GM18861 (cell line): ENCODE data around the gene CARS2.
A peak's percentile ranks its signal among the peaks of the same experiment; 100 is the strongest.

Experiments used
- ATAC-seq: cut with Tn5 transposase; IDR thresholded peaks from one replicate; pipeline ENCODE4 v1.9.1; 2021; ENCODE audit not compliant: unreplicated experiment

The CARS2 gene

DNA sequence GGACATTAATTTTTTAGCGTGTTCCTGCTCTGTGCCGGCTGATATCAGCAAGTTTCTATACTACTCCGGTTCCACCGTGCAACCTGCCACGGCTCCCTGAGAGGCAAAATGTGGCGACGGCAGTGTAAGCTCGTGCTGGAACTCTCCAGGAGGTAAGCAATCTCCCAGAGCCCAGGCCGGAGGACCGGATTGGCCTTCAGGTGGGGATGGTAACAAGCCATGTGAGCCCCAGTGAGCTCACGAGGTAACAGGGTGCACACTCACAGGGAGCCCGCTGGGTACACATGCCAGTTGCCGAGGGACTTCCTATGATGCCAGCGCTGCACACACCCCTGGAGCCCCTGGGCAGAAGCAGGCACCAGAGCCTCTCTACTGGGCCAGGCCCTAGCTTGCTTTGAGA, 52.1 kb downstream of the CARS2 start:
- ATAC-seq: no peak

DNA sequence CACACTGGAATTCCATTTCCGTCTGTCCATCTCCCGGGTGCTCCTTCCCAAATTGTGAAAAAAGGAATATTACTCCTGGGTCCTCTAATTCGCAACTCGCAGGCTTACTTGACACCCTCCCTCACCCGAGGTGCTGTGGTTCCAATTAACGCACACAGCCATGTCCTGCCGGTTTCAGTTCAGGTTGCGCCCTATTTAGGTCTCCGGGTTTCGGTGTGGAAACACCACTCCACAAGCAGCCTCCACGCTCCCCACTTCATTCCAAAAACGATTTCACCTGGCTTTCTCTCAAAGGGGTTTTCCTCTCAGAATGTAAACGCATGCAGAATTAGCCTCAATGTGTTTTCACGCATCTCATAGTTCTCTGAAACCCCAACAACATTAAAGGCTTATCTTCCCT, 52.6 kb downstream of the CARS2 start:
- no peak for ATAC-seq

DNA sequence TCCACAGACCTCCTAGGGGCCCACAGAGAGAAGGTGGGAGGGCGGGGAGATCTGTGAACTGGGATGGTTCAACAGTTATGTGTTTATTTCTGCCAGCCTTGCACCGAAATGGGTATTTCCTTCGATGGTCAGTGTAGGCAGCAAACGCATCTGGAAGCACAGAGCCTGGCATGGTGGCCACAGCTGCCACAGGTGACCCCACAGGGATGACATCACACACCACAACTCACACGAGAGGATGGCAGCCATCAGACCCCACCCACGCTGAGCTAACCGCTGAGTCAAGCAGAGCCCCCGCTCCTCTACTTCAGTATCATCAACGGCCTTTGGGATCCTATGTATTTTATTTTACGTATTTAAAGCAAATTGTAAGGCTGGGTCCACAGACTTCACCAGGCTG, 53.2 kb downstream of the CARS2 start:
- ATAC-seq: no peak

DNA sequence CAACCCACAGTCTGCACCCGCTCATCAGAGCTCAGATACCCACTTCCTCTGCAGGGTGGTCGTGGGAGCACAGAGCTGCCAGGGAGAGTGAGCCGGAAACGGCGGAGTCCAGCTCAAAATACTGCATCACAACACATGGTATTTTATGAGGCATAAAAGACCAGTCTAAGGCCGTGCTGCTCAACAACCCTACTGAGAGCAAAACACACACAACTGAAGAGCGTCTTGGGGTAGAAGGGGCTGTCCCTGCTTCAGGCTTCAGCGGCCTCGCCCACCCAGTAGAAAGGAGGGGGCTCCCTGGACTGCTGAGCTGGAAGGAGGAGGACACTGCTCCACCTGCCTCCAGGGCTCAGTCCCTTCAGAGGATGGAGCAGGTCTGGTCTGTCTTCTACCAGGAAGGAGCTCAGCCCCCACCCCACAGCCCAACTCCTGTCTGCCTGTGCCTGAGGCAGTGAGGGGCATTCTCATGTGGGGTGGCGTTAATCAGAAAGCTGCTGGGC, 53.6 kb downstream of the CARS2 start:
- no peak for ATAC-seq

DNA sequence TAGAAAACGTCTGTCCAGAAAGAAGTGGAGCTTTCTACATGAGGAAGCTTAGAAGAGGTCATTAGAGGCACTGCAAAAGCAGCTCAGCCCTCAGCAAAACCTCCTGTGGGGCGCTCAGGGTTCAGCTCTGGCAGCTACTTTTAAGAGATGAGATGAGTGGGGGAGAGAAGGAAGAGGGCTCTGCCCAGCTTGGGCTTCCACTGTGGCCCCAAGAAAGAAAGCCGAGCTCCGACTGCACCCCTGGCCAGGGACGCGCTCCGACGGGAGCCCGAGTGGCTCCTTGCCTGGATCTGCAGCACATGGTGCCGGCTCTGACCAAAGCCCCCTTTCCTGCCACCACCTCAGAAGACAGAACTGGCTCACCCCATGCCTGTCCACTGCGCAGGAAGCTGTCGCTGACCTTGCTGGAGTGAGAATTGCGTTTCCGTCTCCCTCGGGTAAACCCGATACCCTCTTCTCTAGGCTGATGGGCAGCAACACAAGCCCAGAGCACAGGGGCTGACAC, 54.1 kb downstream of the CARS2 start:
- no peak for ATAC-seq

DNA sequence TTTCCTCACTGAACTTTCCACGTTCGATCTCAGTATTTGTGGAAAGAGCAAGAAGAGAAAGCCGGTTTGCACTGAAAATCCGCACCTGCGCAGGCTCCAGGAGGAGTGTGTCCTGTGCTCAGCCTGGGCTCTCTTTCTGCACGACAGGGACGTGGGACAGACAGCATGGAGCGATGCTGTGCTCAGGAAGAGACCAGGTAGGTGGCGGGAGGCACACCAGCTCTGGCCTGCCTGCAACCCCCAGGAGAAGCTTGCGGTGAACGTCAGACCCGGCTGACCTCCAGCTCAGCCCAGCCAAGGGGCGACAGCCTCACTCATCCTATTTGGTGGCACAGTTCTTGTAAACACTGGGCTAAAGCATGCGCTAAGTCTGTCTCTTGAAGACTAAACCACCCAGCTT, 54.6 kb downstream of the CARS2 start:
- no peak for ATAC-seq

DNA sequence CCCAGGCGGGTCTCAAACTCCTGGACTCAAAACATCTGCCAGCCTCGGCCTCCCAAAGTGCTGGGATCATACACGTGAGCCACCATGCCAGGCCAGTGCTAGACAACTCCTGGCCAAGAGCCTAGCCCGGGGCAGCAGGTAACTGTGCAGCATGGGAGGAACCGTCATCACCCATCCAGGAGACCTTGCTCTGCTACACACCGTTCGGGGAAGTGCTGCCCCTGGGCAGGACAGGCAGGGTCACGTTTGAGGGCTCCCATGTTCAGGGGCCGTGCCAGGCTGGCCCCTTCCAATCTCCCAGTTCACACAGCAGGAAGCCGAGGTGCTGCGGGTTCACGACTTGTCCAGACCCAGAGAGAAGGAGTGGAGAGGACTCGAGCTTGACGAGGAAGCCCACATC, 55.5 kb downstream of the CARS2 start:
- no peak for ATAC-seq

DNA sequence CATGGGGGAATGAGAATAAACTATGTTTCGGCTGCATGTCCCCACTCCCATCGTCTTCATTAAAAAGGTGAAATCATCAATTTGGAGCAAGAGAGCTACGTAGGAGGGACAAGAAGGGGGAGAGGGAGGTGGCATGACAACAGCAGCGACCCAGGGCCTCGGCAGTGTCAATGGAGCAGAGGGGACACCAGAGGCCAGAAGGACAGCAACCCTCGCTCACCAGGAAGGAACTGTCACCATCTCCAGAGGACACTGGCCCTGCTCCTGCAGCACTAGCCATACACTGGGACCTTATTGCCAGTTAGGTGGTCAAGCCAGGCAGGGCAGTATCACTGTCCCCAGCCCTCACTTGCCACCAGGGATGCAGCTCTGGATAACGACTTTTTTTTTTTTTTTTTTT, 56.4 kb downstream of the CARS2 start:
- no peak for ATAC-seq

DNA sequence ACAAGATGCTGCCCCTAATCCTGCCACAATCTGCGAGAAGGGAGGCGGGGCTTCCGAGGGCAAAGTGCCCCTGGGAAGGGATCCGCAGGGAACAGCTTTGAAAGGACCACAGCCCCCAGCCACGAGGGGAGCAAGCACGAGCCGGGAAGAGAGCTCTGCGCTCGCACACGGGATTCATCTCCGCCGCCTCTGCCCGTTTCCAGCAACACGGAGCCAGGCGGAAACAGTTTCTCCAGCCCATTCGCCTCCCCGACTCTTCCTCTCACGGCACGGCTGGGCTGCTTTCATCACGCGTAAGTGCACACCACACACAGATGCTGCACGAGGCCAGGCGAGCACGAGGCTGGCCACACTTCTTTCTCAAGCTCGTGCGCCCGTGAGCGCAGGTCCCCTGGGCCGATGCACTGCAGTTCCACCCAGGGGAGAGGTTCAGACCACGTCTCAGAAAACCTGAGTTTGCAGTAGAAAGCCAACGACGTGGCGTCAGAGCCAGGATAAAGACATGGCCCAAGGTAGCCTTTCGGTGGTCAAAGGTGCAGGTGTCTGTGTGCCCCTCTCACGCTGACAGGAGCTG, 57.0 kb downstream of the CARS2 start:
- ATAC-seq: no peak

DNA sequence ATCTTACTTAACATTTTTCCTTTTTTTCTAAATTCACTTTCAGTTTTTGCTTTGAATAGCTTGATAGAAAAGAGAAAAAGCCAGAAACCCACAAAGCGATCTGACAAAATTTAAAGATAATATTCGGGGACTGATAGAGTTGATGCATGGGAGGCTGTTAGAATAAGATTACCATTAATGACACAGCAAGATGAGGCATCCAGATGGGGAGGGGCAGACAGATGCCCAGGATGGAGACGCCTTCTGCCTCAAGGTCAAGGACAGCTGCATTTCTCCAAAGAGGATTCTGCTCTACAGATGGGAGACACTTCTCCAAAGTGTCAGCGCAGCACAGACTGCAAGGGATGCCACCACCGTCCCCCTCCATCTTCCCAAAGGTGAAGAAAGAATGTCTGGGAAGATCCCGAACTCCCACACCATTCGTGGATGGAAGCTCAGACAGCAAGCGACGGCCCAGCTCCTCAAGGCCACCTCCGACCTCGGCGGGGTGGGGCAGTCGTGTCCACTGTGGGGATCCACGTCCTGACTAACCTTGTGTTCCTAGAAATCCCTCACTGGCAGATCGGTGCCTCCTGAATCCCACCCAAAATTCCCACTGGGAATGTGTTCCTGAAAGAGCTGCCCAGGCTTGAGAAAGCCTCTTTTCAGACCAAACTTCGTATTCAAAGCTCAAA, 57.6 kb downstream of the CARS2 start:
- no peak for ATAC-seq

DNA sequence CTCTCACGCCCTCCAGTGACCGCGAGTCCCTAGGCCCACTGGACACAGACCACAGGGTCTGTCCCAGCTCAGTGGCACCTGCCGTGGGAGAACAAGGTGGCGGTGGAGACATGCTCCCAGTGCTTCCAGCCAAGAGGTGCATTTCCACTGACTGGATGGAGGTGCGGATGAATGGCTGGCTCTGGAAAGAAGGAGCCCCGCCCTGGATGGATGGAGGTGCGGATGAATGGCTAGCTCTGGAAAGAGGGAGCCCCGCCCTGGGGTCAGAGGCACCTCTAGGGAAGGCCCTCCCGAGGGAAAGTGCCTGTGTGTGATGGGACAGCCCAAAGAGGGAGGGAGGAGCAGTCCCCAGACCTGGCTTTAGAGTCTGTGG, 58.6 kb downstream of the CARS2 start:
- ATAC-seq: no peak

DNA sequence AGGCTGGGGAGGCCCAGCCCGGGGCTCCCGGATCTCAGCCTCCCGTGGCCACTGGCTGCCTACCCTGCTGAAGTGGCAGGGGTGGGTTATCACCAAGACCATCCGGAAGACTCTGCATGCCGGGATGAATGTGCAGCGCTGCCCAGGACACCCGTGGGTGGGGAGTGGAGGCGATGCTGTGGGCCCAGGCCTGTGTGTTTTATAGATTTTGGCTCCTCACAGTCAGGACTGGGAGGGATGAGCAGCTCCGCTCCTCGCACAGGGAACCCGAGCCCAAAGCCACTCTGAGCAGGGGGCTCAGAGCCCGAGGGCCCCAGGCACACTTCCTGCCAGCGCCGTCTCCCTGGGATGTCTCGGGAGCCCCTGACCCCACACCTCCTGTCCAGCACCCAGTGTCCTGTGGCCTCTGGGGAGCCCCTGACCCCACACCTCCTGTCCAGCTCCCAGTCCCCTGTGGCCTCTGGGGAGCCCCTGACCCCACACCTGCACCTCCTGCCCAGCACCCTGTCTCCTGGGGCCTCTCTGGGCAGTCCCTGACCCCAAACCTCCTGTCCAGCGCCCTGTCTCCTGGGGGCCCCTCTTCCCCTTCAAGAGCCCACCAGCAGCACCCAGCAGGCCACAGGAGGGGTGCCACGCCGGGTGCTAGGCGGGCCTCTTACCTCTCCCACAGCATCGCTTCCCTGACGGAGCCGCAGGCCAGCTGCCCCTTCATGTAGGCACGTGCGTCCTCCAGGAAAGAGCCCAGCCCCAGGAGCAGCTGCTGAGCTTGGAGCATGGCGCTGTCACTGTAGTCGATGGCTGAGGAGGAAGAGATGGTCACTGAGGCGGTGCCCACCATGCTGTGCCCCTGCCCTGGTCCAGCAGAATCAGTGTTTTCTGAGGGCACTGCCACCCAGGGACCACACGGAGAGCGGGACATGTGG, 59.2 kb downstream of the CARS2 start:
- no peak for ATAC-seq

DNA sequence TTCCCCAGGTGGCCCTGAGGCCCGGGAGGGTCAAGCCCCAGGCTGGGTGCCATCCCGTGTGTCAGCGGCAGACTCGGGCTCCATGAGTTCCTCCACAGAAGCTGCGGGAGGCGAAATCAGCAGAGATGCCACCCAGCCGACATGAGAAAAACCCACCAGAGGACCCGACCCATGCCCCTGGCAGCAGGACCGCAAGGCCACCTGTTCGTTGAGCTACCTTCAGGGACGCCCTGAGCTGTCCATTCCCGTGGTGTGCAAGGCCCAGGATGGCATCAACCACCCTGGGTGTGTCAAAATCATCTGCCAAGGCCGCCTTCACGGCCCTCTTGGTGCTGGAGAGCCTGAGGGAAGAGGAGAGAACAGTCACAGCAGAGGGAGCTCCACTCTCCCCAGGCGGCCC, 60.2 kb downstream of the CARS2 start:
- ATAC-seq: no peak

DNA sequence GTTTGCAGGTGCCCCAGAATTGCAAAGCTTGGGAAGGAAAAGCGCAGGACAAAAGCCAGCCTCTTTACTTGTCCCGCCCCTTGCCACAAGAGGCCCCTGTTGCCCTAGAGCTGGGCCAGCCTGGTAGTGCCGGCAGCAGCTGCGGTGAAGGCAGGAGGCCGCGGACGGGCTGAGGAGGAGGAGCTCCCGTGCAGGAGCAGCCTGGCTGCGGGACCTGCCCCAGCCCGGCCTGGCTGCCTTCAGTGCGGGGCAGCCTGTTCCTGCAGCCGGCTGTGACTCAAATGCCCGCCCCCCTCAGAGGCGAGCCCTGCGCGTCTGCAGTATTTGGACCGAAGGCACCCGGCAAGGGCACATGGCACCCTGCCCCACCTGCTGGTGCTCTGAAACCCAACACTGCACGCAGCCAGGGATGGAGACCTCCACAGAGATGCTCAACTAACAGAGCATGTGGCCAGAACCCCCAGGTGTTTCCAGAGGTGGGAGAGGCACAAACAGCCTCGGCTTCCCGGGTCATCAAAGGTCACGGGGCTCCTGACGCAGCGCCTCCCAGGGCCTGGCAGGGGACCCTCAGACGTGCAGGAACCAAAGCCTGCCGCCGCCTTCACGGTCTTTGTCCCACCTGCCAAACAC, 60.9 kb downstream of the CARS2 start:
- peak; percentile 81 for ATAC-seq

DNA sequence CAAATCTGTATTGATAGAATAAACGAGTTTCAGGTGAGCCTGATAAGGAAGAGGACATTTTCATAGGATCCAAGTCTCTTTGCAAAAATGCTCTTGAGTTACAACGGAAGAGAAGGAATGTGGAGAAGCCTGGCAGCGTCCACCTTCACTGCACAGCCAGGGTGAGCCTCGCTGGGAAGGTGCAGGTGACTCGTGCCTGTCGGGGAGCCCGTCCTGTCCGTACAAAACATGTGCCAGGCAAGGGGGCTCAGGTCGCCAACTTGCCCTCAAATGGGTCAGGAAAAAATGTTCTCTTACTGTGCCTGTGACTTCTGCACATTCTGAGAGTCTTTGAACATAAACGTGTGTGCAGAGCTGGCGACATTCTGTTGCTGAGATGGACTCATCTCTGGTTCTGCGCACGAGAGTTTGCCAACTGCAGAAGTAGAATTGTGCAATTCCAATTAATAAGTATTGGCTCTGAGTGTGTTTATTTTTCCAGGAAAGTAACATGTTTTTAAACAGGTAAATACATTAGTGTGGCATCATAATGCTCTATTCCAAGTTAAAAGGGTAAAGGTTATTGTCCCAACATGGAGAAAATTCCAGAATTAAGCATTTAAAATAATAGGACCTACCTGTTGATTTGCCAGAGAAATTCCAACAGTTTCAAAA, 62.0 kb downstream of the CARS2 start:
- no peak for ATAC-seq

DNA sequence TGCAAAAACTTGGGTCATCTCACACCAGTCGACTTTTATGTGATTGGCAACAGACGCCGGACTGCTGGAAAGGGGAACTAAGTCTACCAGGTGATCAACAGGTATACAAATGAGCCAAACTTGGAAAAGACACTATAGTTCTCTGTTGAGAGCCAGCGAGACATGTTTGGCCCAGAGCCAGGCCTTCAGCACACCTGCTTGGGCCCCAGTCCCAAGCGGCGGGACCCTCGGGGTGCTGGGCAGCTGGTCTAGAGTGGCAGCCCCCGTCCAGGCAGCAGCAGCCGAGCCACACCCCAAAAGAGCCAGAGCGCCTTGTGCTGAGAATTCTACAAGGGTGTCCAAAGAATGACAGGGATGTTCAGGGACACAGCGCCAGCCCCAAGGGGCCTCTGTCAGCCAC, 62.6 kb downstream of the CARS2 start:
- no peak for ATAC-seq

DNA sequence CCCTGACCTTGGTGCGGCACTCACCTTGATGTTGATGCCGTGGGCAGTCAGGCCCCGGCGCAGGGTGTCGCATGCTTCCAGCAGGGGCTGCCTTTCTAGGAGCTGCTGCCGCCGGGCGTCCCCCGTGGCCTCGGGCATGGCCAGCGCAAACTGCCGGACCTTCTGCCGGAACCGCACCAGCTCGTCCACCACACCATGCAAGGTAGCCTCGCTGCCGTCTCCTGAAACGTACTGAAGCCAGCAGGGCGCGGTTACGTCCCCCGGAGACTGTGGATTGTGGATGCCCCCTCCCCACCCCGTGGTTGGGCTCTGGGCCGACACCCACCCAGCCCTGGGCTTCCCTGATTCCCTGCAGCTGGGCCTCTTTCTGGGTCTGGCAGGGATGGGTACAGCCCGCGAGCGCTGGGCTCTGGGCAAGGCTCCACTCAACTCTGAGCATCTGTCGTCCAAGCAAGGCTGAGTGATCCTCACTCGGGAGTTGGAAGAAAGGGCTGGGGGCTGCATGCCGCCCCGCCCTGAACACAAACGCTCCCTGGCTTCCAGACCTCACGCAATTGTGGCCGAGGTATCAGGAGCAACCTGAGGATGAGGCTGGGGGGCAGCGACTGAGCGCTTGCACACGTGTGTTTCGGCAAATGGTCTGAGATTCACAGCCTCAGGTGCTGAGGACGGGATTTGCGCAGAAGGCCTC, 63.5 kb downstream of the CARS2 start:
- no peak for ATAC-seq

DNA sequence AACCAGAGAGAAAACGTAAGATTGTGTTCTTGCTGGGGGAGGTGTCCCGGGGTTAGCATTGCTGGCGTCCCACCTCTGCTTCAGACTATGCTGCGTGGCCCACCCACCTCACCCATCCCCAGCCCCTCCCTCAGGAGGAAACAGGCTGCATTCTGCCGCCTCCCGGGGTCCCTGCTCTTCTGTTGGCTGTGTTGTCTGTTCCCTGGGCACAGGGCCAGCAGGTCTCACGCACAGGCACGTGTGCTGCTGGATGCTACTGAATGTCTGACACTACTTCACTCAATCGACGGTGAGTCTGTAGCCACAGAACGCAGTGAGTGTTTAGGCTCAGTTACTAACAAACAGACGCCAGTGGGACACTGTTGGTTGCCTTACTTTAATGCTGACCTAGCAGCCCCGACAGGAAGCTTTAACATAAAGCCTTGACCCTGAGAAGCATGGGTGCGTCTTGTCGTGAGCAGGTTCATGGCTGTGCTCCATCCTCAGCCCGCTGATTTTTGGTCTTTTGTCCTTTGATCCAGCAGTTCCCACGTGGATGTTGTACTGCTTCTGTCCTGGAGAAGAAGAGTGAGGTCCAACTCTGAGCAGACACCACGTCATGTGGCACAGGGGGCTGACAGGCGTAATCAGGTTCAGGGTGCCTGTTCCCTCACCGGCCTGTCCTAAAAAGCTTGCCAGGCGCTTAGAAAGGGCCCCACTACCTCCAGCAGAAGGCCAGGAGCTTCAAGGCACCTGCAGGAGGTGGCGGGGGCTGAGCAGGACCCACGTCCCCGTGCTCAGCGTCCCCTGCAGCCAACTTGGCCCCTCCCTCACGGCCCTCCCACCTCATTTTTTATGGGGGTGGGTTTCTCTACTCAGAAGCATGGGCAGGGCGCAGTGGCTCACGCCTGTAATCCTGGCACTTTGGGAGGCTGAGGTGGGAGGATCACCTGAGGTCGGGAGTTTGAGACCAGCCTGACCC, 64.6 kb downstream of the CARS2 start:
- no peak for ATAC-seq

DNA sequence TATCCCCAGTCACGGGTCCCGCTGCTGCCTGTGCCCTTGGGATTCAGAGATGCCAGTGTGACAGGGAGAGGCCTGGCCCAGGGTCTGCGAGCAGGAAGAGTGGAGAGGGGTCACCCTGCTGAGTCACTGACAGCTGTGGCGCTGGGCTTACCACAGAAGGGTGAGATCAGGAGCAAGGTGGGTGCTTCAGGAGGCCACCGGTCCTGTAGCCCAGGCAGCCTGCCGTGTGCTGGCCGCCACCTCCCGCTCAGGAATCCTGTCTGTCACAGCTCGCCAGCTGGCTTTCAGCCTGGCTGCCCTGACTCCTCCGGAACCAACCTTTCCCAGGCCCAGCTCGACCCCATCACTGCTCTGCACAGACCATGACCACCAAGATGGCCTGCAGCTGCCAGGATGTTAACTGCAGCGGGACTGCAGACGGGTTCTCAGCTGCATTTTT, 65.3 kb downstream of the CARS2 start:
- no peak for ATAC-seq
